GM19324 (cell line): ENCODE results near the gene R3HDM4.

Source experiments
- ATAC-seq: cut with Tn5 transposase; IDR thresholded peaks from one replicate; pipeline ENCODE4 v1.9.1; 2021; ENCODE audit warnings: mild to moderate bottlenecking, moderate library complexity; ENCODE audit not compliant: unreplicated experiment, low FRiP score

R3HDM4 gene

DNA sequence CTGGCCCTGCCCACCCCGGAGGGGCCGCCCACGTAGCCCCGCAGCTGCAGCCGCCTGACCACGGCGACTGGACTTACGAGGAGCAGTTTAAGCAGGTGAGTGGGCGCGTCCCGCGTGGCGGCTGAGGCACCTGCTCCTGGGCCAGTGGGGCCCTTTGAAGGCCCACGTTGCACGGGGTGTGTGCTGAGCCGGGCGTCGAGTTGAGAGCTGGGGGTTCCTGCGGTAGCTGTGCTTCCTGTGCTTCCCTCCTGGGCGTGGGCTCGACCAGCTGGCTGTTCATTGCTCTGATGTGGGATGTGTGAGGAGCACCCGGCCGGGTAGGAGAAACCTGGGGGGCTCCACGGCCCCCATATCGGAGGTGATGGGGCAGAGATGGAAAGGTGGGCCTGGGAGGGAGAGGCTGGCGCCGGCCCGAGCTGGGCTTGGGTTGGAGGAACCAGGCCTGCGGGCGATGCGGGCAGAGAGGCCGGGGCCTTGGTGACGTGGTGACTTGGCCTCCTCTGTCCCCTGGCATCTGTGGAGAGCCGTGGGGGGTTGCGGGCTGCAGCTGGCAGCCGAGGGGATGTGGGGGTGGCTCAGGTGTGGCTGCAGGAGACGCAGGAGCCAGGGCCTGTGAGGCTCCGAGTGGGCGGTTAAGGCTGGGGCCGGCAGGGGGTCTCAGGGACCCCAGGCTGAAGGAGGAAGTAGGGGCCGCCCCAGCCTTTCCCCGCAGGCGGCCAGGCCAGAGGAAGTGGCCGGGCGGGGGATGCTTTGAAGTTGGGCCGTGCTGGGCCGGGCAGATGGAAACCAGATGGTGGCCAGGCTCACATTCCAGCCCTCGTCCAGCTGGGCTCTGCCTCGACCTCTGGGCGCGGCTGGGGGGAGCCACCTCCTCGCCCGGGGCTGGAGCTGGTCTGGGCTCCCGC is 19.9 kb upstream of the R3HDM4 start:
- ATAC-seq = no peak

DNA sequence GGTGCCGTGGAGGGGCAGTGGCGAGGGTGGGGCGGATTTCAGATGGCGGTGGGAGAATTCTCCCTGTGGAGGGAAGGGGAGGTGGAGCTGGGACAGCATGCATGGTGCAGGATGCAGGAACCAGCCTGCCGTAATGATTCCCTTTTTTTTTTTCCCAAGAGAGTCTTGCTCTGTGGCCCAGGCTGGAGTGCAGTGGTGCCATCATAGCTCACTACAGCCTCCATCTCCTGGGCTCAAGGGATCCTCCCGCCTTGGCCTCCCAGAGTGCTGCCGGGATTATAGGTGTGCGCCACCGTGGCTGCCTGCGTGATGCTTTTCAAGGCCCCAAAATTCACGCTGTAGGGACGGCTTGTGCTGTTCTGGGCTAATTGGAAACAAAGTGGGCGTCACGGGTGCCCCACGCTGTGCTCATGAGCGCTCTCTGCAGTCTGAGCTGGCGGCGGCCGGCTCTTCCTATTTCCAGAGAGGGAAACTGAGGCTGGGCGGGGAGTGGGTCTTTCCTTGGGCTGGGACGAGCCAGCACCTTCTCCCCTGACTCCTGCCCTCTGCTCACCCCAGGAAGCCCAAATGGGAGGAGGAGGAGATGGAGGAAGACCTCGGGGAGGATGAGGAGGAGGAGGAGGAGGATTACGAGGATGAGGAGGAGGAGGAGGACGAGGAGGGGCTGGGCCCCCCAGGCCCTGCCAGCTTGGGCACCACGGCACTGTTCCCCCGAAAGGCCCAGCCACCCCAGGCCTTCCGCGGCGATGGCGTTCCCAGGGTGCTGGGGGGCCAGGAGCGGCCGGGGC is 19.0 kb upstream of the R3HDM4 start:
- ATAC-seq = no peak

DNA sequence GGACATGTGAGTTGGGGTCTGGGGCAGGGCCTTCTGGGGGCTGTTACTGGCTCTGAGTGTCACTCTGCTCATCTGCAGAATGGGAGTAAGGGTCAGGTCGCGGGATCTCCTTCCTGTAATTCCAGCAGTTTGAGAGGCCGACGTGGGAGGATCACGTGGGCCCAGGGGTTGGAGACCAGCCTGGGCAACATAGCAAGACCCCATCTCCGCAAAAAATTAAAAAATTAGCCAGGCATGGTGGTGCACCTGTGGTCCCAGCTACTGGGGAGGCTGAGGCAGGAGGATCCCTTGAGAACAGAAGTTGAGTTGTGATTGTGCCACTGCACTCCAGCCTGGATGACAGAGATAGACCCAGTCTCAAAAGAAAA is 16.9 kb upstream of the R3HDM4 start:
- ATAC-seq = no peak

DNA sequence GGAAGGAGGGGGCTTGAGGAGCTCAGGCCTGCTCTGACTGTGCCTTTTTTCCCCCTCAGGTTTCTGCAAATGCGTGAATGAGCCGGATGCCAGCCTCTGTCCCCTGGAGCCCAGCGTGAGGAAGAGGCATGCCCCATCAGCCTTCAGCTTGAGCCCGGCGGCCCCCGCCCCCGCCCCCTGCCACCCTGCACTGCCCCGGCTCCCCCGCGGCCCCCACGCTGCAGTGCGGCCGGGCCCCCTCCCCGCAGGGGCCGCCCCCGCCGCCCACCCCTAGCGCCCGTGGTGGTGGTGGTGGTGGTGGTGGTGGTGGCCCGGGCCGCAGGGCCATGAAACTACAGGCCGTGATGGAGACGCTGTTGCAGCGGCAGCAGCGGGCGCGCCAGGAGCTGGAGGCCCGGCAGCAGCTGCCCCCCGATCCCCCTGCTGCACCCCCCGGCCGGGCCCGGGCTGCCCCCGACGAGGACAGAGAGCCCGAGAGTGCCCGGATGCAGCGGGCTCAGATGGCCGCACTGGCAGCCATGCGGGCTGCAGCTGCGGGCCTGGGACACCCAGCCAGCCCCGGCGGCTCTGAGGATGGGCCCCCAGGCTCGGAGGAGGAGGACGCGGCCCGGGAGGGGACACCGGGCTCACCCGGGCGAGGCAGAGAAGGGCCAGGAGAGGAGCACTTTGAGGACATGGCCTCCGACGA is 16.3 kb upstream of the R3HDM4 start:
- no peak for ATAC-seq

DNA sequence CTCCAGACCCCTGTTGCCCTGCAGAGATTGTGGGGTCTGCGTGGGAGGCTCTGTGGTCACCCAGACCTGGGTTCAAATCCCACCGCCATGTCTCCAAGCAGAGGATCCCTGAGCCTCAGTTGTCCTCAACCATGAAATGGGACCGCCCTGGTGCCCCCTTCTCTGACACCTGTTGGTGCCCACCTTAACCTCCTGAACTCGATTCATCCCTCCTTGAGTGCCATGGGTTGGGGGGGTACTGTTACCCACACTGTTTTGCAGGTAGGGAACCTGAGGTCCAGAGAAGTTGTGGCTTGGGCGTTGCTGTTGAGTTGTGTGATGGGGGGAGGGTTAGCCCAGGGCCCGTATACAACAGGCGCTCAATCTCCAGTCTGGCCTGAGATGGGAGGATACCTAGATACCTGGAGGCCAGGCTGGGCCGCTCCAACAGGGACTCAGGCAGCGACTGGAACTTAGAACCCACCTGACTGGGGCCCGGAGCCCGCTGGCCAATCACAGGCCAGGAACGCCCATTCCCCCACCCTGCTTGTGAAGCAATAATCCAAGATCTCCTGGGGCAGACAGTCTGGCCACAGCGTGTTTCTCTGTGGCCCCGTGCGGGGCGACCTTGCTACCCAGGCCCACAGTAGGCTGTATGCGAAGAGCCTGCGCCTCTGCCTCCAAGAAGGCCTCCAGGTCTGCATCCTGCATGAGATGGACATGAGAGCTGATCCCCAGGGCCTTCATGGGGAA is 15.6 kb upstream of the R3HDM4 start:
- no peak for ATAC-seq

DNA sequence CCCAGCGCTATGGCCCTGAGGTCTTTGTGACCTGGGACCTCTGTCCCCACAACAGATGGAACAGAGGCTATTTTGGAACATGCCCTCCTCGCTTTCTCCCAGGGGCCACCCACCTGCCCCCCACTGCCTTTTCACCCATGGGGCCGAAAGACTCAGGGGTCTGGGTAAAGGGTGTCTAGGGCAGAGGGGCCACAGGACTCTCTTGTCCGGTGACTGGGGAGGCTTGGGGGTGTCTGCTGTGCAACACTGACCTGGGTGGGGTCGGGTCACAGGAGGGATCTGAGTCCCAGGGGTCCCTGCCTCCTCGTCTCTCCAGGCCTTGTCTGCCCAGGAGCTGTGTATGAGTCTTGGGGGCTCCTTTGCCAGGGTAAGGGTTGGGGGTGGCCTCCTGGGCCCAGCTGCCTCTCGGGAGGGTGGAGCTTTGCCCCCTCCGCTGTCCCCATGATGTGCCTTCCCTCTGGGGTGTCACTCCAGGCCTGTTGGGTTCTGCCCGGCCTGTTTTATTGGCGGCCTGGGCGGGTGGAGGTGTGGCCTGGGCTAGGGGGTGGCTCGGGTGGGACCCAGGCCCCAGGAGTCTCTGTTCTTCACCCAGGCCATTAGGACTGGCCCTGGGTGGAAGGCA is 14.9 kb upstream of the R3HDM4 start:
- no peak for ATAC-seq

DNA sequence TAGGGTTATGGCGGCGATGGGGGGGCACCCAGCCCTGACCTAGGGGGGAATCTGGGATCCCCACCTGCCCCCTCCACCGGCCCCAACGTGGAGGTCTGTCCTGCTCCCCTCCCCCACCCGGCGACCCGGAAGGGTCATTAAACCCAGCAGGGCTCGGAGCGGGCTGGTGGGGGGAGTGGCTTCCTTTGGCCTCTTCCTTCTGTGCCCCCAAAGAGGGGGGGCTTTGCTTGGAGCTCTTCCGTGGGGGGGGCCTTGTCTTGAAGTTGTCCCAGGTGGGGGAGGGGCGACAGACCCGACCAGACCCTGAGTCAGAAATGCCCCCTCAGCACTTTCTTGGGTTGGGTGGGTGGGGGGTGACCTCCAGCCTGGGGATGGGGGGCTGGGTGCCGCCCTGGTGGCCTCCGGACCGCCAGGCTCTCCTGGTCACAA is 14.3 kb upstream of the R3HDM4 start:
- ATAC-seq = no peak

DNA sequence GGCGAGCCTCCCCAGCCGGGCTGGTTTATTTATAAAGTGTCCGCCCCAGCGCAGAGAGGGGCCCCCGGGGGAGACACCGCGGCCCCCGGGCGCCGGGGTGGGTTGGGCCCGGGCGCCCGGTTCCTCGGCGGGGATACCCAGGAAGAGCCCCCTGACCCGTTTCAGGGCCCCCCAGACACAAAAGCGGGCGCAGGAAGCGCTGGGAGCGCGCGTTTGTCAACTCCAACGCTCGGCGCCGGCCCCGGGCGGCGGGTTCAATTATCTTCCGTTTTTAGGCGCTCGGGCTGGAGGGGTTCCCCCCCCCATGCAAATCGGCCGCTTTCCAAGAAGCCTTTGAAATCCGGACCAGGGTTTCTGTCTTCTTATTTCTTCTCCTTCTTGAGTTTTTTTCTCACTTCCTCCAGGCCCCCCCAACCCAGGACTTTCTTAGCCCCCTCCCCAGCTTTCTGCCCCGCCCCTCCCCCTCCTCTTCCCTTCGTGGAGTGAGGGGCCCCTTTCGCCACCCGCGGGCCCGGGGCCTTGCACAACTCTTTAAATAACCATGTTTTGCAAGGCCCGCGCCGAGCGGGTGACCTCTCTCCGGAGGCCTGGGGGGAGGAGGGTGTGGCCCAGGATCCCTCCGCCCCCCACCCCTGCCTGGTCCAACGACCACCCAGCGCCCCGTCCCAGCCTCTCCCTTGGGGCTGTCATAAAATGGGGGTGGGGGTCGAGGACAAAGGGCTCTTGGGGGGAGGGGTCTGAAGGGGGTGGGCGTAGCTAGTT is 13.8 kb upstream of the R3HDM4 start:
- no peak for ATAC-seq

DNA sequence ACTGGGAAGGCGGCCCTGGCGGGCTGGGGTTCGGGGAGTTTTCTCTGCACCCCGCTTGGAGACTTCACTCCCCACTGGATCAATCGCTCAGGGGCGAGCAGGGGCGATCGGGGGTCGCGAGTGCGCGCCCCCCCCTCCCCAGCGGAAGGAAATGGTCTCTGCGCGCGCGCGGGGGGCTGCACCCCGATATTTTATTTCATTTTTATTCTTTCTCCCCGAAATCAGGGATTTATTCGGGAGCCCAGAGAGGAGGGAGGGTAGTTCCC is 13.2 kb upstream of the R3HDM4 start:
- no peak for ATAC-seq

DNA sequence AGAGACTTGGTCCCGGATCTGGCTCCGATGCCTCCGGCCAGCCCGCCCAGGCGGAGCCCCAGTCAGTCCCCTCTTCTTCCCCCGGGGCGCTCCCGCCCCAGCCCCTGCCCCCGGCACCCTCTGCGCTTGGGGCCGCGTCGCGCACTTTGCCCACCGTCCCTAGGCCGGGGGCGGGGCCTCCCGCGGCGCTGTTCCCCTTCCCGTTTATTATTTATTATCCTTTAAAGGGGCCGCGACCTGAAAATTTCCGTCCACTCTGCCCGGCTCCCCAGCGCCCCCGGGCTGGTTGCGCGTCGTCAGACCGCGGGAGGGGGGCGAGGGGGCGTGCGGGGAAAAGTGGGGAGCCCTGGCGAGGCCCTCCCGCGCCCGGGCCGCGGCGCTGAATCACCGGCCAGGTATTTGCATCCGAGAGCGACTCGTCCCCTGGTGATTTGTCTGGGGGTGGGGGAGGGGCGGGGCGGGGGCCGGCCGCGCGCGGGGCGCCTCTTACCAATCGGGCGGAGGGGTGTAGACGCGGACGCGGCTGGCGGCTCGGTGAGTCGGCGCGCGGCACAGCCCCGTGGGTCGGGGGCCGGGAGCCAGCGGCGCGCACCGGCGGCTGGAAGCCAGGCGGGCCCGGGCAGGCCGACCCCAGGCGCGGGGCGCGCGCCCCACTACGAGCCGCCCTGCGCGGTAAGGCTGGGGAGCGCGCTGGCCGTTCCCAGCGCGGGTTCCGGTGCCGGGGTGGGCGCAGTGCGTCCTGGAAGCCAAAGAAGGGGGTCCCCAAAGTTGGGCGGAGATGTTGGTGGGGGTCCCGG is 12.7 kb upstream of the R3HDM4 start, which contains the start of gene ARID3A:
ARID3A (plus strand) TSS at position 510 of the 797 bp plus-strand sequence. CDS start 3,494 bp downstream, outside the sequence.
- ATAC-seq = peak; percentile 64

DNA sequence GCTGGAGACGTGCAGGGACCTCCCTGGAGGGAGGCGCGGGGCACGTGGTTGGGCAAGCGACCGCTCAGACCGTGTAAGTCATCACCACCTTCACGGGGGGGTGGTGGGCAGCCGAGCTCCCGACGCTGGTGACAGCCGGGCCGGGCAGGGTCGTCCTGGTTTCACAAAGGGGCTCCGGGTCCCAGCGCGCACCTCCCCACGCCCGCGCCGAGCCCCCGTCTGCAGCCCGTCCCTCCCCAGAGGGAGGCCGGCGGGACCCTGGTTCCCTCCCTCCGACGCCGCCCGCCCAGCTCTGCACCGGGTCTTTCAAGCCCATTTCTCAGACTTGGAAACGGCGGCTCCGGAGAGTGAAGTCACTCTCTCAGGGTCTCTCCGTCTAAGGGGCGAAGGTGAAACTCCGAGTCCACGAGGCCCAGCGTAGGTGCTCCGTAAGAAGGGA is 12.1 kb upstream of the R3HDM4 start:
- peak; percentile 16 for ATAC-seq

DNA sequence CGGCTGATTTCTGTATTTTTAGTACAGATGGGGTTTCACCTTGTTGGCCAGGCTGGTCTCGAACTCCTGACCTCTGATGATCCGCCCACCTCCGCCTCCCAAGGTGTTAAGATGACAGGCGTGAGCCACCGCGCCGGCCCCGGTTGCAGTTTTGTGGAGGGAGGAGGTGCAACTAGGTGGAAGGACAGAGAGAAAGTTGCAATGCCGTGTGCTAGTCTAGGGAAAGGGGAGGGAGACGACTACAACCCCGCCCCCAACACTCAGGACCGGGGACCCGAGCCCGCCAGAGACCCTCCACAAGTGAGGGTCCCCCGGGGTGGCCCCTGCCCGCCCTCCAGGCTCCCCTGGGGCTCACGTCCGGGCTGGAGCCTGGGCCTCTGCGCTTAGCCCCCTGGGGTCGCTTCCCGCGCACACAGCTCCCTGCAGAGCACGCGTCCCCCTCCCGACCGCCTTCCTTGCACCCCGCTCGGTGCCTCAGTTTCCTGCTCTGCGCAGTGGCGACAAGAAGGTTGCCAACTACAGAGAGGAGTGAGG is 11.6 kb upstream of the R3HDM4 start:
- ATAC-seq = no peak

DNA sequence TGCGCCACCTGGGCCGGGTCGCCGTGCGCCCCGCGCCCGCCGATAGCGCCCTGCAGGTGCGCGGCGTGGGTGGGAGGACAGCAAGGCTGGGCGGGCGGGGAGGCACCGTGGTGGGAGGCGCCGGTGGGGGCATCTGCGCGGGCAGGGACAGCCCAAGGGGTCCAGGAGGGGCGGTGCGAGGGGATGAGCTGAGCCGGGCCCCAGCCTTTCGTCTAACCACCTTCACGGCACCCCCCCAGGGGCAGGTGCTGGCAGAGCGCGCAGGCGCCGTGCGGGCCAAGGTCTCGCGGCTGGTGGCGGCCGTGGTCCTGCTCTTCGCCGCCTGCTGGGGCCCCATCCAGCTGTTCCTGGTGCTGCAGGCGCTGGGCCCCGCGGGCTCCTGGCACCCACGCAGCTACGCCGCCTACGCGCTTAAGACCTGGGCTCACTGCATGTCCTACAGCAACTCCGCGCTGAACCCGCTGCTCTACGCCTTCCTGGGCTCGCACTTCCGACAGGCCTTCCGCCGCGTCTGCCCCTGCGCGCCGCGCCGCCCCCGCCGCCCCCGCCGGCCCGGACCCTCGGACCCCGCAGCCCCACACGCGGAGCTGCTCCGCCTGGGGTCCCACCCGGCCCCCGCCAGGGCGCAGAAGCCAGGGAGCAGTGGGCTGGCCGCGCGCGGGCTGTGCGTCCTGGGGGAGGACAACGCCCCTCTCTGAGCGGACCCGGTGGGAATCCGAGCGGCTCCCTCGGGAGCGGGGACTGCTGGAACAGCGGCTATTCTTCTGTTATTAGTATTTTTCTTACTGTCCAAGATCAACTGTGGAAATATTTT is 7.2 kb upstream of the R3HDM4 start:
- ATAC-seq = no peak

DNA sequence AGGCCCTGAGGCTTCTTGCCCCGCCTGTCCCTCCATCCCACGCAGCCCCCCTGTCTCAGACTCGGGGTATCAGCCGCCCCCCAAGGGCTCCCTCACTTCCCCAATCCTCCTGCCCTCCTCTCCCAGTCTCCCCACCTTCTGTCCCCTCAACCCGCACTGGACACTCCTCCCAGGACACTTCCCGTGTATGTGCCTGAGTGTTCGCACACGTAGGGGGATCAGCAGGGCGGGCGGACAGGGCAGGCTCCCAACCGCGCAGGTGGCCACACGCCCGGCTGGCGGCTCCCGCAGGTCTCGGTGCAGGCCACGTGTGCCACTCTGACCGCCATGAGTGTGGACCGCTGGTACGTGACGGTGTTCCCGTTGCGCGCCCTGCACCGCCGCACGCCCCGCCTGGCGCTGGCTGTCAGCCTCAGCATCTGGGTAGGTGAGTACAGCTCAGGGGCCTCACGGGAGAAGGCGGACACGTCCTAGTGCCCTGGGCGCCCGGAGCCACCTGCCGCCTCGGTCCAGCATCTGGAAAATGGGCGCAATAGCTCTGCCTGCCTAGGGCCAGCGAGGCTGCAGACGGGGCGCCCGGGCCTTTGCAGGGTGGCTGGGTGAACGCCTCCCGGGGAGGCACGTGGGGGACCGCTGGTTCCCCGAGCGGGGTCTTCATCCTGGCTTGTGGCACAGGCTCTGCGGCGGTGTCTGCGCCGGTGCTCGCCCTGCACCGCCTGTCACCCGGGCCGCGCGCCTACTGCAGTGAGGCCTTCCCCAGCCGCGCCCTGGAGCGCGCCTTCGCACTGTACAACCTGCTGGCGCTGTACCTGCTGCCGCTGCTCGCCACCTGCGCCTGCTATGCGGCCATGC is 6.4 kb upstream of the R3HDM4 start:
- ATAC-seq = no peak

DNA sequence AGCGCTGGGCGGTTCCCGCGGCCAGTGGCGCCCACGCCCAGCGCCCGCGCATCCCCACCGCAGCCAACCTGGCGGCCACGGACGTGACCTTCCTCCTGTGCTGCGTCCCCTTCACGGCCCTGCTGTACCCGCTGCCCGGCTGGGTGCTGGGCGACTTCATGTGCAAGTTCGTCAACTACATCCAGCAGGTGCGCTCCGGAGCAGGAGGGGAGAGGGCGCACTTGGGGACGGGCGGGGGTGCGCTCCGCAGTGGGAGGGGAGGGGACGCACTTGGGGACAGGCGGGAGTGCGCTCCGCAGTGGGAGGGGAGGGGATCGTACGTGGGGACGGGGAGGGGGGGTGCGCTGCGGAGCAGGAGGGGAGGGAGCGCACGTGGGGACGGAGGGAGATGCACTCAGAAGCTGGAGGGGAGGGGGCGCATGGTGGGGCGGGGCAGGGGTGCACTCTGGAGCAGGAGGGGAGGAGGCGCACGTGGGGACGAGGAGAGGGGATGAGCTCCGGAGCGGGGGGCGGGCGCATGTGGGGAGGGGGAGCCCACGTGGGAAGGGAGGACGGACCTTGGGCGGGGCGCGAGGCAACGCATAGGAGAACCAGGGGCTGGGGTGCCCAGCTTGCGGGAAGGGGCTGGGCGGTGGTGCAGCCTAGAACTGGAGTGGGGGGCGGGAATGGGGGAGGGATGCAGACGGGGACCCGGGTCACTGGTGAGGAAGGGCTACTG is 5.6 kb upstream of the R3HDM4 start:
- no peak for ATAC-seq

DNA sequence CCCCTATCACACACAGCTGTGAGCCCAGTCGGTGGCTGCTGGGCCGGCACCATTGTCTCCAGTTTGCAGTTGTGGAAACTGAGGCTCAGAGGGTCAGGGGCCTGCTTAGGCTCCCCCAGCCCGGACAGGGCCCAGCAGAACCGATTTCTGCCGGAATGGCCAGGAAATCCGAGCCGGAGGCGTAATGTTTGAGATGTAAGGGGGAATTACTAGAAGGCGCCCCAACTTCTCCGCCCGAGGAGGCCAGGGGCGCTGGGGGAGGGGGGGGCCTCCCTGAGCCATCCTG is 5.1 kb upstream of the R3HDM4 start:
- no peak for ATAC-seq
